ENCODE measurements around the gene BTBD16. TPM values are rescaled to one million over a fixed set of nuclear protein-coding genes. Genes with fewer than 3 reads are reported as not detected.
A peak's percentile ranks its signal among the peaks of the same experiment; 100 is the strongest.

BTBD16 gene
- total and polyA plus RNA-seq, 4 donors, result 0.42 to 2.8 (median 1.8) TPM

- TF ChIP-seq CTCF (IDR thresholded peaks at IDR 0.05; ENCODE audit: low read depth, low read length, missing input control), result no peak
- no peak for TF ChIP-seq ATF3 (IDR thresholded peaks at IDR 0.05)
- TF ChIP-seq FOXA1 (IDR thresholded peaks at IDR 0.05), result no peak
- no peak for TF ChIP-seq HNF4A (conservative IDR thresholded peaks at IDR 0.05)
- TF ChIP-seq RAD21 (IDR thresholded peaks at IDR 0.05), result no peak
These were observed 77.4 kb downstream of the BTBD16 start (continued) for GRCh38 chr10:122348512-122348911.

- H3K36me3 ChIP-seq (ENCODE audit: control insufficient read depth in 4 of 4, insufficient read depth in 3 of 4, low read depth in 1 of 4, low read length in 3 of 4), result no peaks in the 10 kb centered on the region
- no peaks in the 10 kb centered on the region for H3K27me3 ChIP-seq (ENCODE audit: control insufficient read depth in 4 of 4, insufficient read depth in 4 of 4, low read length in 3 of 4)
- H3K9ac ChIP-seq (ENCODE audit: low read depth in 1 of 2, low read length in 2 of 2), result no peak overlapping the region
- H3K27ac ChIP-seq (ENCODE audit: low read depth in 1 of 2, low read length in 2 of 2), result no peak overlapping the region
- no peaks in the 10 kb centered on the region for H3K9me3 ChIP-seq (ENCODE audit: control insufficient read depth in 4 of 4, low read length in 3 of 4)
- peaks cover 0 to 2% (median 0%) of the 10 kb centered on the region in 4 donors for H3K4me1 ChIP-seq (ENCODE audit: control insufficient read depth in 4 of 4, insufficient read depth in 4 of 4, low read length in 3 of 4)
- H3K4me3 ChIP-seq (ENCODE audit: low read depth in 1 of 3, low read length in 3 of 3), result no peak overlapping the region
- DNase-seq (ENCODE audit: low spot score), result no peak
- TF ChIP-seq ATF3 (IDR thresholded peaks at IDR 0.05) (no peak), HNF4A (conservative IDR thresholded peaks at IDR 0.05) (peak; percentile 30 to 54), SP1 (IDR thresholded peaks at IDR 0.05) (peak; percentile 35)
- 65% methylated on average over 7 of the region's 7 CpGs for WGBS
These were observed 77.9 kb downstream of the BTBD16 start for GRCh38 chr10:122348935-122349361.

GRCh38 chr10:122349758-122350369 lies 78.8 kb downstream of the BTBD16 start:
- 88% methylated on average over 3 of the region's 3 CpGs for WGBS
- TF ChIP-seq FOXA2 (IDR thresholded peaks at IDR 0.05) (no peak), RXRA (IDR thresholded peaks at IDR 0.05) (no peak), FOXA1 (IDR thresholded peaks at IDR 0.05) (no peak), EGR1 (IDR thresholded peaks at IDR 0.05; ENCODE audit: low read depth in 2 of 2) (no peak), CTCF (IDR thresholded peaks at IDR 0.05; ENCODE audit: low read depth, low read length, missing input control) (no peak), YY1 (IDR thresholded peaks at IDR 0.05) (no peak), SP1 (IDR thresholded peaks at IDR 0.05) (no peak), TAF1 (conservative IDR thresholded peaks at IDR 0.05) (no peak), NR2F2 (IDR thresholded peaks at IDR 0.05) (no peak), HNF4A (conservative IDR thresholded peaks at IDR 0.05) (no peak), GABPA (IDR thresholded peaks at IDR 0.05 in 1 of 2, conservative IDR thresholded peaks at IDR 0.05 in 1 of 2) (no peak), ATF3 (IDR thresholded peaks at IDR 0.05) (no peak), JUND (IDR thresholded peaks at IDR 0.05) (no peak)
- TF ChIP-seq, protein P1, sequence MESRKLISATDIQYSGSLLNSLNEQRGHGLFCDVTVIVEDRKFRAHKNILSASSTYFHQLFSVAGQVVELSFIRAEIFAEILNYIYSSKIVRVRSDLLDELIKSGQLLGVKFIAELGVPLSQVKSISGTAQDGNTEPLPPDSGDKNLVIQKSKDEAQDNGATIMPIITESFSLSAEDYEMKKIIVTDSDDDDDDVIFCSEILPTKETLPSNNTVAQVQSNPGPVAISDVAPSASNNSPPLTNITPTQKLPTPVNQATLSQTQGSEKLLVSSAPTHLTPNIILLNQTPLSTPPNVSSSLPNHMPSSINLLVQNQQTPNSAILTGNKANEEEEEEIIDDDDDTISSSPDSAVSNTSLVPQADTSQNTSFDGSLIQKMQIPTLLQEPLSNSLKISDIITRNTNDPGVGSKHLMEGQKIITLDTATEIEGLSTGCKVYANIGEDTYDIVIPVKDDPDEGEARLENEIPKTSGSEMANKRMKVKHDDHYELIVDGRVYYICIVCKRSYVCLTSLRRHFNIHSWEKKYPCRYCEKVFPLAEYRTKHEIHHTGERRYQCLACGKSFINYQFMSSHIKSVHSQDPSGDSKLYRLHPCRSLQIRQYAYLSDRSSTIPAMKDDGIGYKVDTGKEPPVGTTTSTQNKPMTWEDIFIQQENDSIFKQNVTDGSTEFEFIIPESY (IDR thresholded peaks at IDR 0.05), result no peak
- no peak for DNase-seq (ENCODE audit: low spot score)
- H3K4me3 ChIP-seq (ENCODE audit: low read depth in 1 of 3, low read length in 3 of 3), result no peak overlapping the region
- no peaks in the 10 kb centered on the region for H3K36me3 ChIP-seq (ENCODE audit: control insufficient read depth in 4 of 4, insufficient read depth in 3 of 4, low read depth in 1 of 4, low read length in 3 of 4)
- no peaks in the 10 kb centered on the region for H3K9me3 ChIP-seq (ENCODE audit: control insufficient read depth in 4 of 4, low read length in 3 of 4)
- H3K9ac ChIP-seq (ENCODE audit: low read depth in 1 of 2, low read length in 2 of 2), result no peak overlapping the region
- H3K4me1 ChIP-seq (ENCODE audit: control insufficient read depth in 4 of 4, insufficient read depth in 4 of 4, low read length in 3 of 4), result peaks cover 0 to 2% (median 0%) of the 10 kb centered on the region in 4 donors
- no peak overlapping the region for H3K27ac ChIP-seq (ENCODE audit: low read depth in 1 of 2, low read length in 2 of 2)
- H3K27me3 ChIP-seq (ENCODE audit: control insufficient read depth in 4 of 4, insufficient read depth in 4 of 4, low read length in 3 of 4), result no peaks in the 10 kb centered on the region
